Measurements from ENCODE around the gene CCDC9. TPM values are rescaled to one million over a fixed set of nuclear protein-coding genes. Genes with fewer than 3 reads are reported as not detected.

The CCDC9 gene
- total and polyA plus RNA-seq, 4 donors = 17.5 to 44.5 (median 34.5) TPM

- peaks cover 0 to 5% (median 0%) of the 10 kb centered on the region in 4 donors for H3K36me3 ChIP-seq (ENCODE audit: control insufficient read depth in 4 of 4, insufficient read depth in 4 of 4, low read length in 4 of 4)
- H3K9ac ChIP-seq (ENCODE audit: insufficient read depth in 1 of 2, low read length in 2 of 2) = no peak overlapping the region
- H3K4me1 ChIP-seq (ENCODE audit: control insufficient read depth in 5 of 5, insufficient read depth in 5 of 5, low read length in 5 of 5) = peaks cover 0 to 29% (median 11%) of the 10 kb centered on the region in 5 donors
- no peak for TF ChIP-seq CTCF (IDR thresholded peaks at IDR 0.05; ENCODE audit: control extremely low read depth, extremely low read depth)
- DNase-seq (peak; percentile 75 to 88 (median 87)), ATAC-seq (ENCODE audit: insufficient read depth, low FRiP score) (peak; percentile 19)
- WGBS, 2 donors = 1% methylated on average over 26 to 27 of the region's 27 CpGs
- peak overlapping the region; percentile 99 for H3K27ac ChIP-seq (ENCODE audit: low read depth in 1 of 2, low read length in 1 of 2)
- peaks cover 0 to 19% (median 13%) of the 10 kb centered on the region in 3 donors for H3K27me3 ChIP-seq (ENCODE audit: control insufficient read depth in 3 of 3, insufficient read depth in 3 of 3, low read length in 2 of 3)
- peak overlapping the region; percentile 10 for H3K4me3 ChIP-seq
- no peaks in the 10 kb centered on the region for H3K9me3 ChIP-seq (ENCODE audit: control insufficient read depth in 4 of 4, insufficient read depth in 3 of 4, low read length in 3 of 4)
Measured at GRCh38 chr19:47227352-47228167, 28.8 kb upstream of the CCDC9 start.

- no peak overlapping the region for H3K9ac ChIP-seq (ENCODE audit: insufficient read depth in 1 of 2, low read length in 2 of 2)
- H3K4me1 ChIP-seq (ENCODE audit: control insufficient read depth in 5 of 5, insufficient read depth in 5 of 5, low read length in 5 of 5) = peaks cover 0 to 29% (median 11%) of the 10 kb centered on the region in 5 donors
- TF ChIP-seq CTCF (IDR thresholded peaks at IDR 0.05; ENCODE audit: control extremely low read depth, extremely low read depth) = no peak
- peak overlapping the region; percentile 81 for H3K4me3 ChIP-seq
- peak overlapping the region; percentile 99 for H3K27ac ChIP-seq (ENCODE audit: low read depth in 1 of 2, low read length in 1 of 2)
- peaks cover 0 to 5% (median 0%) of the 10 kb centered on the region in 4 donors for H3K36me3 ChIP-seq (ENCODE audit: control insufficient read depth in 4 of 4, insufficient read depth in 4 of 4, low read length in 4 of 4)
- 5 to 9% methylated on average over 30 to 50 of the region's 50 CpGs for WGBS, 2 donors
- H3K9me3 ChIP-seq (ENCODE audit: control insufficient read depth in 4 of 4, insufficient read depth in 3 of 4, low read length in 3 of 4) = no peaks in the 10 kb centered on the region
- DNase-seq (peak in 1 of 3 donors; percentile 21), ATAC-seq (ENCODE audit: insufficient read depth, low FRiP score) (no peak)
- H3K27me3 ChIP-seq (ENCODE audit: control insufficient read depth in 3 of 3, insufficient read depth in 3 of 3, low read length in 2 of 3) = peaks cover 0 to 22% (median 13%) of the 10 kb centered on the region in 3 donors
Measured at GRCh38 chr19:47228168-47228936, 28.0 kb upstream of the CCDC9 start.

- peaks cover 0 to 29% (median 11%) of the 10 kb centered on the region in 5 donors for H3K4me1 ChIP-seq (ENCODE audit: control insufficient read depth in 5 of 5, insufficient read depth in 5 of 5, low read length in 5 of 5)
- H3K9ac ChIP-seq (ENCODE audit: insufficient read depth in 1 of 2, low read length in 2 of 2) = no peak overlapping the region
- DNase-seq = peak in 2 of 3 donors; percentile 38 to 44
Measured at GRCh38 chr19:47228937-47229675, 27.2 kb upstream of the CCDC9 start.

More at GRCh38 chr19:47228937-47229675, 27.2 kb upstream of the CCDC9 start:
- Histone ChIP-seq H3K4me3 (peak overlapping the region; percentile 81), H3K36me3 (ENCODE audit: control insufficient read depth in 4 of 4, insufficient read depth in 4 of 4, low read length in 4 of 4) (no peaks in the 10 kb centered on the region), H3K9me3 (ENCODE audit: control insufficient read depth in 4 of 4, insufficient read depth in 3 of 4, low read length in 3 of 4) (no peaks in the 10 kb centered on the region), H3K27ac (ENCODE audit: low read depth in 1 of 2, low read length in 1 of 2) (peak overlapping the region; percentile 99), H3K27me3 (ENCODE audit: control insufficient read depth in 3 of 3, insufficient read depth in 3 of 3, low read length in 2 of 3) (peaks cover 0 to 22% (median 13%) of the 10 kb centered on the region in 3 donors)
- ATAC-seq (ENCODE audit: insufficient read depth, low FRiP score) = no peak
- WGBS, 2 donors = 13 to 22% methylated on average over 10 of the region's 10 CpGs
- no peak for TF ChIP-seq CTCF (IDR thresholded peaks at IDR 0.05; ENCODE audit: control extremely low read depth, extremely low read depth)

Measured in lung (tissue), 12 donors.